ENCODE measurements around the gene CACNB4.
"Not testable (repeated sequence)": the region's sequence is repeated elsewhere in the genome, so short reads cannot be mapped to it uniquely, and the experiment has no call there.

The CACNB4 gene

GRCh38 chr2:151900331-151900730, 198.5 kb downstream of the CACNB4 start:
- DNase-seq = no peak

- no peak for DNase-seq
Observed at GRCh38 chr2:151899156-151899555, 199.7 kb downstream of the CACNB4 start.

GRCh38 chr2:151891566-151892194, 207.2 kb downstream of the CACNB4 start:
- no peak for DNase-seq

- no peak for DNase-seq
Observed at GRCh38 chr2:151887164-151887563, 211.7 kb downstream of the CACNB4 start.

GRCh38 chr2:151886241-151886640, 212.6 kb downstream of the CACNB4 start:
- DNase-seq = no peak

- no peak for DNase-seq
Observed at GRCh38 chr2:151882786-151883445, 215.9 kb downstream of the CACNB4 start.

- no peak for DNase-seq
Observed at GRCh38 chr2:151881342-151881741, 217.5 kb downstream of the CACNB4 start.

GRCh38 chr2:151880586-151880985, 218.3 kb downstream of the CACNB4 start:
- DNase-seq = no peak

GRCh38 chr2:151878655-151879563, 219.9 kb downstream of the CACNB4 start:
- peak; percentile 2 for DNase-seq

GRCh38 chr2:151878204-151878603, 220.6 kb downstream of the CACNB4 start:
- no peak for DNase-seq

- not testable (repeated sequence) for DNase-seq
Observed at GRCh38 chr2:151875631-151876030, 223.2 kb downstream of the CACNB4 start.

GRCh38 chr2:151872463-151872862, 226.4 kb downstream of the CACNB4 start:
- DNase-seq = peak; percentile 12

- no peak for DNase-seq
Observed at GRCh38 chr2:151869291-151869690, 229.6 kb downstream of the CACNB4 start.

GRCh38 chr2:151862700-151863099, 236.1 kb downstream of the CACNB4 start:
- no peak for DNase-seq

GRCh38 chr2:151861174-151861573, 237.7 kb downstream of the CACNB4 start:
- no peak for DNase-seq

GRCh38 chr2:151860613-151861146, 238.2 kb downstream of the CACNB4 start:
- DNase-seq = peak; percentile 31

GRCh38 chr2:151860210-151860609, 238.6 kb downstream of the CACNB4 start:
- no peak for DNase-seq

GRCh38 chr2:151857650-151858049, 241.2 kb downstream of the CACNB4 start:
- no peak for DNase-seq

GRCh38 chr2:151855111-151855510, 243.7 kb downstream of the CACNB4 start:
- no peak for DNase-seq

GRCh38 chr2:151853070-151853758, 245.6 kb downstream of the CACNB4 start:
- no peak for DNase-seq

GRCh38 chr2:151852260-151853069, 246.4 kb downstream of the CACNB4 start:
- no peak for DNase-seq

- peak; percentile 25 for DNase-seq
Observed at GRCh38 chr2:151851761-151852160, 247.1 kb downstream of the CACNB4 start.

All from fibroblast of skin of abdomen (primary cell).